ENCODE data around the gene TRHDE. TPM values are rescaled to one million over a fixed set of nuclear protein-coding genes. Genes with fewer than 3 reads are reported as not detected.

The TRHDE gene
- total and polyA plus RNA-seq, 9 of the 15 experiments (the other 6 are each of a cell fraction or from before 2014, with no cell fraction given): 0.03 to 0.29 (median 0.09) TPM

GRCh38 chr12:72380441-72380840 is 108.3 kb downstream of the TRHDE start:
- Histone ChIP-seq H3K27me3 (ENCODE audit: control insufficient read depth in 2 of 2, insufficient read depth in 2 of 2, low read length in 2 of 2) (no peaks in the 10 kb centered on the region), H3K4me1 (replicated peaks in 1 of 2; ENCODE audit: control insufficient read depth in 2 of 2, insufficient read depth in 2 of 2, low read length in 2 of 2) (no peaks in the 10 kb centered on the region), H3K4me3 (no peak overlapping the region), H3K27ac (ENCODE audit: extremely low read depth, low read depth, low read length) (no peak overlapping the region), H4K20me1 (replicated peaks; ENCODE audit: control insufficient read depth, insufficient read depth, low read length) (no peaks in the 10 kb centered on the region), H3K4me2 (ENCODE audit: insufficient read depth, low read length) (no peak overlapping the region), H3K36me3 (ENCODE audit: control insufficient read depth, insufficient read depth, low read length) (no peaks in the 10 kb centered on the region), H3K9me3 (replicated peaks; ENCODE audit: control insufficient read depth, insufficient read depth, low read depth, low read length) (no peaks in the 10 kb centered on the region), H3K9me1 (ENCODE audit: control insufficient read depth, insufficient read depth, low read length) (no peaks in the 10 kb centered on the region), H3K79me2 (ENCODE audit: control insufficient read depth, insufficient read depth, low read length) (no peaks in the 10 kb centered on the region), H3K9ac (ENCODE audit: insufficient read depth in 1 of 2, low read depth in 2 of 2, low read length in 2 of 2) (no peak overlapping the region), H2AFZ (ENCODE audit: low read depth, low read length) (no peak overlapping the region)
- intact Hi-C loops (cut with micrococcal nuclease) (no loop called here), in situ Hi-C loops (cut with MboI) (no loop called here)
- no peak for TF ChIP-seq ETV1 (tag; conservative IDR thresholded peaks at IDR 0.05; ENCODE audit: low read depth)
- no peak for TF ChIP-seq PPARD (CRISPR knock-in tag; IDR thresholded peaks at IDR 0.05)
- TF ChIP-seq ZNF347 (CRISPR knock-in tag; IDR thresholded peaks at IDR 0.05; ENCODE audit: low read depth): no peak
- TF ChIP-seq PHF21A (IDR thresholded peaks at IDR 0.05; ENCODE audit: borderline replicate concordance, low read depth): no peak
- TF ChIP-seq NONO (IDR thresholded peaks at IDR 0.05; ENCODE audit: low read depth in 2 of 2, low read length in 1 of 2): no peak
- TF ChIP-seq ETV5 (CRISPR knock-in tag; IDR thresholded peaks at IDR 0.05; ENCODE audit: low read depth): no peak
- TF ChIP-seq ILK (tag; IDR thresholded peaks at IDR 0.05; ENCODE audit: borderline replicate concordance, low read depth): no peak
- TF ChIP-seq, protein P1, sequence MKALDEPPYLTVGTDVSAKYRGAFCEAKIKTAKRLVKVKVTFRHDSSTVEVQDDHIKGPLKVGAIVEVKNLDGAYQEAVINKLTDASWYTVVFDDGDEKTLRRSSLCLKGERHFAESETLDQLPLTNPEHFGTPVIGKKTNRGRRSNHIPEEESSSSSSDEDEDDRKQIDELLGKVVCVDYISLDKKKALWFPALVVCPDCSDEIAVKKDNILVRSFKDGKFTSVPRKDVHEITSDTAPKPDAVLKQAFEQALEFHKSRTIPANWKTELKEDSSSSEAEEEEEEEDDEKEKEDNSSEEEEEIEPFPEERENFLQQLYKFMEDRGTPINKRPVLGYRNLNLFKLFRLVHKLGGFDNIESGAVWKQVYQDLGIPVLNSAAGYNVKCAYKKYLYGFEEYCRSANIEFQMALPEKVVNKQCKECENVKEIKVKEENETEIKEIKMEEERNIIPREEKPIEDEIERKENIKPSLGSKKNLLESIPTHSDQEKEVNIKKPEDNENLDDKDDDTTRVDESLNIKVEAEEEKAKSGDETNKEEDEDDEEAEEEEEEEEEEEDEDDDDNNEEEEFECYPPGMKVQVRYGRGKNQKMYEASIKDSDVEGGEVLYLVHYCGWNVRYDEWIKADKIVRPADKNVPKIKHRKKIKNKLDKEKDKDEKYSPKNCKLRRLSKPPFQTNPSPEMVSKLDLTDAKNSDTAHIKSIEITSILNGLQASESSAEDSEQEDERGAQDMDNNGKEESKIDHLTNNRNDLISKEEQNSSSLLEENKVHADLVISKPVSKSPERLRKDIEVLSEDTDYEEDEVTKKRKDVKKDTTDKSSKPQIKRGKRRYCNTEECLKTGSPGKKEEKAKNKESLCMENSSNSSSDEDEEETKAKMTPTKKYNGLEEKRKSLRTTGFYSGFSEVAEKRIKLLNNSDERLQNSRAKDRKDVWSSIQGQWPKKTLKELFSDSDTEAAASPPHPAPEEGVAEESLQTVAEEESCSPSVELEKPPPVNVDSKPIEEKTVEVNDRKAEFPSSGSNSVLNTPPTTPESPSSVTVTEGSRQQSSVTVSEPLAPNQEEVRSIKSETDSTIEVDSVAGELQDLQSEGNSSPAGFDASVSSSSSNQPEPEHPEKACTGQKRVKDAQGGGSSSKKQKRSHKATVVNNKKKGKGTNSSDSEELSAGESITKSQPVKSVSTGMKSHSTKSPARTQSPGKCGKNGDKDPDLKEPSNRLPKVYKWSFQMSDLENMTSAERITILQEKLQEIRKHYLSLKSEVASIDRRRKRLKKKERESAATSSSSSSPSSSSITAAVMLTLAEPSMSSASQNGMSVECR (CRISPR knock-in tag; IDR thresholded peaks at IDR 0.05): no peak
- TF ChIP-seq CHAMP1 (IDR thresholded peaks at IDR 0.05): no peak
- no peak for TF ChIP-seq ZNF253 (CRISPR knock-in tag; conservative IDR thresholded peaks at IDR 0.05)
- TF ChIP-seq CBX3 (IDR thresholded peaks at IDR 0.05; ENCODE audit: borderline replicate concordance in 1 of 2, low read length in 2 of 2): no peak
- TF ChIP-seq ZNF134 (CRISPR knock-in tag; conservative IDR thresholded peaks at IDR 0.05): no peak
- no peak for TF ChIP-seq MYNN (IDR thresholded peaks at IDR 0.05)
- TF ChIP-seq MYNN (CRISPR knock-in tag; IDR thresholded peaks at IDR 0.05): no peak
- no peak for TF ChIP-seq ZNF436 (CRISPR knock-in tag; IDR thresholded peaks at IDR 0.05)
- TF ChIP-seq ZNF174 (CRISPR knock-in tag; IDR thresholded peaks at IDR 0.05): no peak
- no peak for ATAC-seq
- no TSS peak for BruUV-seq (replicated peaks)
- DNase-seq (ENCODE audit: extremely low read depth in 1 of 4, low spot score in 3 of 4): no peak
- ChIA-PET POLR2A (no interaction called here), CTCF (ENCODE audit: low intra/inter-chr PET ratio) (no interaction called here)
- WGBS (ENCODE audit: insufficient coverage, low coverage, missing lambda C conversion rate): 0% methylated on average over 1 of the region's 2 CpGs
- no peak for FAIRE-seq
